AG10803 (cell line): ENCODE results near the gene MAG.

Experiments used
- DNase-seq: peaks from one replicate; pipeline ENCODE4 v3.0.0; 2010; ENCODE audit warnings: low read depth
- H3K4me3 ChIP-seq: 2 replicates; pipeline ENCODE4 v1.5.1; 2011; ENCODE audit warnings: mild to moderate bottlenecking, low read length, control low read depth
- TF ChIP-seq, protein P1 (sequence below): conservative IDR thresholded peaks from 2 replicates; pipeline ENCODE4 v1.5.1; 2011; ENCODE audit warnings: mild to moderate bottlenecking, low read length, control low read depth, inconsistent platforms

The MAG gene

DNA sequence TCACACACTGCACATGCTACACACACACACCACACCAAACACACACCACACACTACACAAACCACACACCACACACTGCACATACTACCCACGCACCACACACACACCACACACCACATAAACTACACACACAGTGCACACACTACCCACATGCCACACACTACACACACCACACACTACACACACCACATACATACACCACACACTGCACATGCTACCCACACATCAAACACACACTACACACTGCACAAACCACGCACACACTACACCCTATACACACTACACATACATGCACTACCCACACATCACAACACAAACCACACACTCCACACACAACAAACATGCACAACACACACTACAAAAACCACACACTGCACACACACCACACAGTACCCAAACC, 6.0 kb downstream of the MAG start:
- TF ChIP-seq, protein P1, sequence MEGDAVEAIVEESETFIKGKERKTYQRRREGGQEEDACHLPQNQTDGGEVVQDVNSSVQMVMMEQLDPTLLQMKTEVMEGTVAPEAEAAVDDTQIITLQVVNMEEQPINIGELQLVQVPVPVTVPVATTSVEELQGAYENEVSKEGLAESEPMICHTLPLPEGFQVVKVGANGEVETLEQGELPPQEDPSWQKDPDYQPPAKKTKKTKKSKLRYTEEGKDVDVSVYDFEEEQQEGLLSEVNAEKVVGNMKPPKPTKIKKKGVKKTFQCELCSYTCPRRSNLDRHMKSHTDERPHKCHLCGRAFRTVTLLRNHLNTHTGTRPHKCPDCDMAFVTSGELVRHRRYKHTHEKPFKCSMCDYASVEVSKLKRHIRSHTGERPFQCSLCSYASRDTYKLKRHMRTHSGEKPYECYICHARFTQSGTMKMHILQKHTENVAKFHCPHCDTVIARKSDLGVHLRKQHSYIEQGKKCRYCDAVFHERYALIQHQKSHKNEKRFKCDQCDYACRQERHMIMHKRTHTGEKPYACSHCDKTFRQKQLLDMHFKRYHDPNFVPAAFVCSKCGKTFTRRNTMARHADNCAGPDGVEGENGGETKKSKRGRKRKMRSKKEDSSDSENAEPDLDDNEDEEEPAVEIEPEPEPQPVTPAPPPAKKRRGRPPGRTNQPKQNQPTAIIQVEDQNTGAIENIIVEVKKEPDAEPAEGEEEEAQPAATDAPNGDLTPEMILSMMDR, result no peak
- no peak overlapping the region for H3K4me3 ChIP-seq
- DNase-seq, result no peak

DNA sequence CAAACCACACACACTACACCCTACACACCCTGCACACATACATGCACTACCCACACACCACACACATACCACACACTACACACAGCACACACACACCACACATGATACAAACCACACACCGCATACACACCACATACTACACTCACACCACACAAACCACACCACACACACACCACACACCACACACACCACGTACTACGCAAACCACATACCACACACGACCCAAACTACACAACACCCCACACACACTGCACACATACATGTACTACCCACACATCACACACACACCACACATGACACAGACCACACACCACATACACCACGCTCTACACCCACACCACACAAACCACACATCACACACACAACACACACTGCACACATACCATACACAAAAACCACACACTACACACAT, 6.6 kb downstream of the MAG start:
- H3K4me3 ChIP-seq, result no peak overlapping the region
- no peak for DNase-seq
- TF ChIP-seq, protein P1, result no peak

DNA sequence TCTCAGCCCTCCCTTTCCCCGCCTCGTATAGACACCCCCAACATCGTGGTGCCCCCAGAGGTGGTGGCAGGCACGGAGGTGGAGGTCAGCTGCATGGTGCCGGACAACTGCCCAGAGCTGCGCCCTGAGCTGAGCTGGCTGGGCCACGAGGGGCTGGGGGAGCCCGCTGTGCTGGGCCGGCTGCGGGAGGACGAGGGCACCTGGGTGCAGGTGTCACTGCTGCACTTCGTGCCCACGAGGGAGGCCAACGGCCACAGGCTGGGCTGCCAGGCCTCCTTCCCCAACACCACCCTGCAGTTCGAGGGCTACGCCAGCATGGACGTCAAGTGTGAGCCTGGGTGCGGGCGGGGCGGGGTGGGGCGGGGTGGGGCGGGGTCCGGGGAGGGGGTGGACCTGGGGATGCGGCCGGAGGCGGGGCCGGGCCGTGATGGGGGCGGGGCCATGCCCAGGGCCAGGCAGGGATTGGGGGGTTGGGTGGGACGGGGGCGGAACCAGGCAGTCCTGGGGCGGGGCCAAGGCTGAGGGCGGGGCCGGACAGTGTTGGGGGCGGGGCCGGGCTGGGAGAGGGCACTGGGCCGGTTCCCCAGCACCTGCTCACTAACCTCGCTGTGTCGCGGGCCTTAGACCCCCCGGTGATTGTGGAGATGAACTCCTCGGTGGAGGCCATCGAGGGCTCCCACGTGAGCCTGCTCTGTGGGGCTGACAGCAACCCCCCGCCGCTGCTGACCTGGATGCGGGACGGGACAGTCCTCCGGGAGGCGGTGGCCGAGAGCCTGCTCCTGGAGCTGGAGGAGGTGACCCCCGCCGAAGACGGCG, 7.8 kb downstream of the MAG start:
- TF ChIP-seq, protein P1, result no peak
- no peak overlapping the region for H3K4me3 ChIP-seq
- DNase-seq, result no peak

DNA sequence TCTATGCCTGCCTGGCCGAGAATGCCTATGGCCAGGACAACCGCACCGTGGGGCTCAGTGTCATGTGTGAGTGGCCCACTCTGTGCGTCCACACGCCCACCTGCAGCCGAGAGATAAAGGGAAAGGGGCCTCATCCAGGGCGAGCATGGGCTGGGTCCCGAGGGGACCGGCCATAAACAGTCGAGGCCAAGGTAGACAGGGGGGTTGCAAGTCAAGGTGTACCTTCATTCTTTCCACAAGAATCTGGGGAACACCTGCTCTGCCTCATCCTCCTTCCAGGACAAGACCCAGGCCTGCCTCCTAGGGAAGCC, 8.3 kb downstream of the MAG start:
- no peak overlapping the region for H3K4me3 ChIP-seq
- no peak for DNase-seq

DNA sequence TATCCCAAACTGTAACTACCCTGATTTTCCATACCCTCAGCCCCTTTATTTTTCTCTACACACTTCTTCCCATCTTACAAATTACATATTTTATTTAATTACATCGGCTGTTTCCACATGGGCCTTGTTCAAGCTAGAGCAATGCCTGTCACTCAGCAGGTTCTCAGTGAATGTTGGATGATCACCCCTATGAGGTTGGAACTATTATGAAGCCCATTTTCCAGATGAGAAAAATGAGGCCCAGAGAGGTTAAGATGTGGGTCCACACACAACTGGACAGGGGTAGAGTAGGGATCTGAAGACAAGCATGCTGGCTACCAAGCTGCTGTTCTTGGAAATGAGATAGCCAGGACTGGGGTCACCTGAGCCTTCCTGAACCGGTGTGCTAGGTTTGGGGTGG, 10.0 kb downstream of the MAG start:
- TF ChIP-seq, protein P1, result no peak

More for the DNA sequence above, 8.3 kb downstream of the MAG start:
- TF ChIP-seq, protein P1, result no peak

DNA sequence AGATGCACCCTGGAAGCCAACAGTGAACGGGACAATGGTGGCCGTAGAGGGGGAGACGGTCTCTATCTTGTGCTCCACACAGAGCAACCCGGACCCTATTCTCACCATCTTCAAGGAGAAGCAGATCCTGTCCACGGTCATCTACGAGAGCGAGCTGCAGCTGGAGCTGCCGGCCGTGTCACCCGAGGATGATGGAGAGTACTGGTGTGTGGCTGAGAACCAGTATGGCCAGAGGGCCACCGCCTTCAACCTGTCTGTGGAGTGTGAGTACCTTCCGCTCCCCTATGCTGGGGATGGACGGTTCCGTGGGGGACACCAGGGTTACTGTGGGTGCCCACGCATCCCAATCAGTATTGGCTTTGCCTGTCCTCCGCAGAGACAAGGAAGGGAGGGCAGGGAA, 10.5 kb downstream of the MAG start:
- DNase-seq, result no peak
- TF ChIP-seq, protein P1, result no peak
- no peak overlapping the region for H3K4me3 ChIP-seq

More for the DNA sequence above, 10.0 kb downstream of the MAG start:
- H3K4me3 ChIP-seq, result no peak overlapping the region
- no peak for DNase-seq

DNA sequence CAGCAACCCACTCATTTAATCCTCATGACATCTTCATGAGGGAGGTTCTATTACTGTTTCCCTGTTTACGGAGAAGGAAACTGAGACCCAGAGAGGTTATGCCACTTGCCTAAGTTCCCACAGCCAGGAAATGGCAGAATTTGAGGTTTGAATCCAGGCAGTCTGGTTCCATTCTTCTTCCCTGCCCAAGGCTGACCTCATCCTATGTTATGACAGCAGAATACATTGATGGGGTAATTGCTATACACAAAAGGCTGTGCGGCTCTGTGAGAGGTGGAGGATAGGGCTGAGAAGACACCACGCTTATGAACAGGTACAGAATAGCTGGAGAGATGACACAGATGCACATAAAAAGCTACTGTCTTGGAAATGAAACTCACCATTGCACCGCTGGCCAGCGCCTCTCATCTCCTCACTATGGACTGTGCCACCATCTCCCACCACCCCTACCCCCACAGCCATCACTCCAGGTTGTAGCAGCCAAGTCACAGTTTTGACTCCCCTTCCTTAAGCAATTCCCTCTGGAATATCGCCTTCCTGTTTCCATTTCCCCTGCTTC, 11.5 kb downstream of the MAG start:
- TF ChIP-seq, protein P1, result no peak
- no peak overlapping the region for H3K4me3 ChIP-seq
- no peak for DNase-seq
